Astrocyte (in vitro differentiated cells and primary cell): ENCODE measurements around the gene CFAP157. TPM values are rescaled to one million over a fixed set of nuclear protein-coding genes. Genes with fewer than 3 reads are reported as not detected.

Source experiments
- DNase-seq: peaks from one replicate; pipeline ENCODE4 v3.0.0-alpha.2; 2010; ENCODE audit warnings: low read depth
- FAIRE-seq: peaks from 2 replicates; lab custom pipeline; 2011; peaks lifted over from hg19 to GRCh38; lab: Jason Lieb, UNC
- H2AFZ ChIP-seq: 2 replicates; pipeline ENCODE4 v1.6.0; 2012; ENCODE audit warnings: low read depth, low read length, inconsistent platforms
- H3K27ac ChIP-seq: 2 replicates; pipeline ENCODE4 v1.5.1; 2011; ENCODE audit warnings: low read depth, low read length, inconsistent platforms
- H3K27me3 ChIP-seq: 2 replicates; pipeline ENCODE4 v1.6.0; 2011; ENCODE audit warnings: low read length, inconsistent platforms; ENCODE audit not compliant: insufficient read depth
- H3K36me3 ChIP-seq: 2 replicates; pipeline ENCODE4 v1.5.1; 2011; ENCODE audit warnings: low read length, inconsistent platforms; ENCODE audit not compliant: insufficient read depth
- H3K4me1 ChIP-seq: 2 replicates; pipeline ENCODE4 v1.5.1; 2011; ENCODE audit warnings: low read length, inconsistent platforms; ENCODE audit not compliant: insufficient read depth
- H3K4me2 ChIP-seq: 2 replicates; pipeline ENCODE4 v1.6.0; 2012; ENCODE audit warnings: low read length, inconsistent platforms
- H3K4me3 ChIP-seq: 2 replicates; pipeline ENCODE4 v1.5.1; 2011; ENCODE audit warnings: low read depth, mild to moderate bottlenecking, low read length, inconsistent platforms; ENCODE audit not compliant: insufficient read depth
- H3K79me2 ChIP-seq: 2 replicates; pipeline ENCODE4 v1.6.0; 2012; ENCODE audit warnings: mild to moderate bottlenecking, low read length, inconsistent platforms; ENCODE audit not compliant: insufficient read depth
- H3K9ac ChIP-seq: 2 replicates; pipeline ENCODE4 v1.6.0; 2012; ENCODE audit warnings: mild to moderate bottlenecking, low read length, inconsistent platforms
- H3K9me3 ChIP-seq: 2 replicates; pipeline ENCODE4 v1.5.1; 2012; ENCODE audit warnings: low read depth, mild to moderate bottlenecking, low read length, inconsistent platforms; ENCODE audit not compliant: insufficient read depth
- H4K20me1 ChIP-seq: 2 replicates; pipeline ENCODE4 v1.6.0; 2012; ENCODE audit warnings: low read length, inconsistent platforms; ENCODE audit not compliant: insufficient read depth
- H3K27ac Mint-ChIP-seq: one replicate; pipeline ENCODE4 v1.8.0; 2021; ENCODE audit warnings: mild to moderate bottlenecking, mixed read lengths; ENCODE audit not compliant: unreplicated experiment
- H3K27me3 Mint-ChIP-seq: one replicate; pipeline ENCODE4 v1.8.0; 2021; ENCODE audit warnings: low read depth, mixed read lengths; ENCODE audit not compliant: unreplicated experiment
- H3K36me3 Mint-ChIP-seq: one replicate; pipeline ENCODE4 v1.8.0; 2021; ENCODE audit warnings: low read depth, mixed read lengths; ENCODE audit not compliant: unreplicated experiment
- H3K4me1 Mint-ChIP-seq: one replicate; pipeline ENCODE4 v1.8.0; 2021; ENCODE audit warnings: low read depth, mixed read lengths; ENCODE audit not compliant: unreplicated experiment
- H3K4me3 Mint-ChIP-seq: one replicate; pipeline ENCODE4 v1.8.0; 2021; ENCODE audit warnings: mild to moderate bottlenecking, moderate library complexity, mixed read lengths; ENCODE audit not compliant: unreplicated experiment
- H3K9me3 Mint-ChIP-seq: one replicate; pipeline ENCODE4 v1.8.0; 2021; ENCODE audit warnings: mild to moderate bottlenecking, mixed read lengths; ENCODE audit not compliant: unreplicated experiment
- CTCF ChIP-seq: IDR thresholded peaks from 2 replicates; pipeline ENCODE4 v1.5.1; 2011; ENCODE audit warnings: low read depth, mild to moderate bottlenecking, inconsistent platforms, low read length, moderate library complexity; ENCODE audit not compliant: insufficient read depth
- EZH2 ChIP-seq: IDR thresholded peaks from 2 replicates; pipeline ENCODE4 v1.6.1; 2012; ENCODE audit warnings: mild to moderate bottlenecking, low read length, inconsistent platforms; ENCODE audit not compliant: insufficient read depth
- total RNA-seq: library from RNA; stranded (reverse); gene quantifications from 2 replicates; pipeline ENCODE4 v1.2.1, GENCODE V29; 2021

The CFAP157 gene
- total RNA-seq, 1 donor from 2014 or later, result 0.09 TPM

GRCh38 chr9:127705577-127706379 lies 1.0 kb upstream of the CFAP157 start:
- H4K20me1 ChIP-seq, result peaks cover 7% of the 10 kb centered on the region
- Mint-ChIP-seq H3K27me3 (peaks cover 9% of the 10 kb centered on the region), H3K9me3 (peaks cover 2% of the 10 kb centered on the region), H3K27ac (no peak overlapping the region), H3K36me3 (peaks cover 10% of the 10 kb centered on the region), H3K4me3 (no peak overlapping the region), H3K4me1 (no peaks in the 10 kb centered on the region)
- H3K9me3 ChIP-seq, result no peaks in the 10 kb centered on the region
- no peak overlapping the region for H2AFZ ChIP-seq
- no peaks in the 10 kb centered on the region for H3K79me2 ChIP-seq
- H3K27me3 ChIP-seq, result no peaks in the 10 kb centered on the region
- H3K27ac ChIP-seq, result no peak overlapping the region
- H3K36me3 ChIP-seq, result no peaks in the 10 kb centered on the region
- H3K9ac ChIP-seq, result no peak overlapping the region
- no peak overlapping the region for H3K4me2 ChIP-seq
- DNase-seq (no peak), FAIRE-seq (no peak)
- TF ChIP-seq EZH2 (no peak), CTCF (no peak)
- H3K4me1 ChIP-seq, result no peaks in the 10 kb centered on the region
- H3K4me3 ChIP-seq, result no peak overlapping the region

GRCh38 chr9:127707766-127708165 lies 978 bp downstream of the CFAP157 start:
- H3K9me3 Mint-ChIP-seq, result peaks cover 2% of the 10 kb centered on the region
- H3K4me1 ChIP-seq, result no peaks in the 10 kb centered on the region
- no peak overlapping the region for H3K27ac Mint-ChIP-seq
- H3K4me3 Mint-ChIP-seq, result no peak overlapping the region
- no peaks in the 10 kb centered on the region for H3K4me1 Mint-ChIP-seq
- DNase-seq (no peak), FAIRE-seq (no peak)
- peaks cover 9% of the 10 kb centered on the region for H3K27me3 Mint-ChIP-seq
- no peak overlapping the region for H3K4me2 ChIP-seq
- H4K20me1 ChIP-seq, result peaks cover 25% of the 10 kb centered on the region
- no peak overlapping the region for H2AFZ ChIP-seq
- no peaks in the 10 kb centered on the region for H3K36me3 ChIP-seq
- no peaks in the 10 kb centered on the region for H3K27me3 ChIP-seq
- H3K36me3 Mint-ChIP-seq, result peaks cover 12% of the 10 kb centered on the region
- H3K9ac ChIP-seq, result no peak overlapping the region
- no peaks in the 10 kb centered on the region for H3K9me3 ChIP-seq
- TF ChIP-seq CTCF, result no peak
- TF ChIP-seq EZH2, result no peak
- no peak overlapping the region for H3K4me3 ChIP-seq
- H3K27ac ChIP-seq, result no peak overlapping the region
- no peaks in the 10 kb centered on the region for H3K79me2 ChIP-seq
